Measurements from ENCODE around the gene TLR10.

Gene TLR10

DNA sequence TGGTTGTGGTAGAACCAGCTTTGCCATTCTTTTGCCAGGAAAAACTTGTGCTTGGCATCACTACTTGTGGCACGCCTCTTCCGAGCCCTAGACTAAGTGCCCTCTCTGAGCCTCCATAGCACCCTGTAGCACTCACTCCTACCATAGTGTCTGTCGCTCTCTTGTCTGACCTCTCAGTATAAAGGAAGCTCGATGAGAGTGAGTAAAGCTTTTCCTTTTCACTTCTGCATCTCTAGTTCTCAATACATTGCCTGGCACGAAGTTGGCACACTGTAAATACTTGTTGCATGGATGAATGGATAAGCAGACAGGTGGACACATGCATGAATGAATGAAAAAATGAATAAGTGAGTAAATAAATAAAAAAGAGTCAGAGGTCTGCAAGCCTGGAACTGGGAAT, 48.3 kb downstream of the TLR10 start:
- Histone ChIP-seq H4K20me1 (ENCODE audit: insufficient read depth, low read length, poor library complexity, severe bottlenecking) (no peaks in the 10 kb centered on the region), H3K9me2 (replicated peaks; ENCODE audit: low read depth, low read length) (no peaks in the 10 kb centered on the region), H2AFZ (ENCODE audit: low read length) (no peak overlapping the region), H3K4me2 (ENCODE audit: low read depth, low read length, poor library complexity, severe bottlenecking) (no peak overlapping the region), H3K4me3 (ENCODE audit: low read length, poor library complexity, severe bottlenecking) (no peak overlapping the region), H3K36me3 (ENCODE audit: insufficient read depth, low read length) (no peaks in the 10 kb centered on the region), H3K9me3 (ENCODE audit: insufficient read depth, low read depth, low read length) (no peaks in the 10 kb centered on the region), H3K79me2 (ENCODE audit: insufficient read depth, low read length) (no peaks in the 10 kb centered on the region), H3F3A (ENCODE audit: low read depth) (no peaks in the 10 kb centered on the region), H3K4me1 (ENCODE audit: insufficient read depth, low read length, poor library complexity, severe bottlenecking) (no peaks in the 10 kb centered on the region), H3K27me3 (ENCODE audit: insufficient read depth, low read length, poor library complexity, severe bottlenecking) (no peaks in the 10 kb centered on the region), H3K9ac (ENCODE audit: low read depth, low read length, poor library complexity, severe bottlenecking) (no peak overlapping the region)
- TF ChIP-seq, protein P1, sequence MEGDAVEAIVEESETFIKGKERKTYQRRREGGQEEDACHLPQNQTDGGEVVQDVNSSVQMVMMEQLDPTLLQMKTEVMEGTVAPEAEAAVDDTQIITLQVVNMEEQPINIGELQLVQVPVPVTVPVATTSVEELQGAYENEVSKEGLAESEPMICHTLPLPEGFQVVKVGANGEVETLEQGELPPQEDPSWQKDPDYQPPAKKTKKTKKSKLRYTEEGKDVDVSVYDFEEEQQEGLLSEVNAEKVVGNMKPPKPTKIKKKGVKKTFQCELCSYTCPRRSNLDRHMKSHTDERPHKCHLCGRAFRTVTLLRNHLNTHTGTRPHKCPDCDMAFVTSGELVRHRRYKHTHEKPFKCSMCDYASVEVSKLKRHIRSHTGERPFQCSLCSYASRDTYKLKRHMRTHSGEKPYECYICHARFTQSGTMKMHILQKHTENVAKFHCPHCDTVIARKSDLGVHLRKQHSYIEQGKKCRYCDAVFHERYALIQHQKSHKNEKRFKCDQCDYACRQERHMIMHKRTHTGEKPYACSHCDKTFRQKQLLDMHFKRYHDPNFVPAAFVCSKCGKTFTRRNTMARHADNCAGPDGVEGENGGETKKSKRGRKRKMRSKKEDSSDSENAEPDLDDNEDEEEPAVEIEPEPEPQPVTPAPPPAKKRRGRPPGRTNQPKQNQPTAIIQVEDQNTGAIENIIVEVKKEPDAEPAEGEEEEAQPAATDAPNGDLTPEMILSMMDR (conservative IDR thresholded peaks at IDR 0.05; ENCODE audit: low read length) = no peak
- no peak for TF ChIP-seq EZH2phosphoT487 (IDR thresholded peaks at IDR 0.05; ENCODE audit: borderline replicate concordance)

DNA sequence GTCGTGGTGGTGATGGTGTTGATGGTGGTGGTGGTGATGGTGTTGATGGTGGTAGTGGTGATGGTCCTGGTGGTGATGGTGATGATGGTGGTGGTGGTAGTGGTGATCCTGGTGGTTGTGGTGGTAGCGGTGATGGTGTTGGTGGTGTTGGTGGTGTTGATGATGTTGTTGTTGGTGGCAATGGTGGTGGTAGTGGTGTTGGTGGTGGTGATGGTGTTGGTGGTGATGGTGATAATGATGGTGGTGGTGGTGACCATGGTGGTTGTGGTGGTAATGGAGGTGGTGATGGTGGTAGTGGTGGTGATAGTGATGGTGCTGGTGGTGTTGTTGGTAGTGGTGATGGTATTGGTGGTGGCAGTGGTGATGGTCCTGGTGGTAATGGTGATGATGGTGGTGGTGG, 49.1 kb downstream of the TLR10 start:
- Histone ChIP-seq H3K4me2 (ENCODE audit: low read depth, low read length, poor library complexity, severe bottlenecking) (no peak overlapping the region), H3K27me3 (ENCODE audit: insufficient read depth, low read length, poor library complexity, severe bottlenecking) (no peaks in the 10 kb centered on the region)

DNA sequence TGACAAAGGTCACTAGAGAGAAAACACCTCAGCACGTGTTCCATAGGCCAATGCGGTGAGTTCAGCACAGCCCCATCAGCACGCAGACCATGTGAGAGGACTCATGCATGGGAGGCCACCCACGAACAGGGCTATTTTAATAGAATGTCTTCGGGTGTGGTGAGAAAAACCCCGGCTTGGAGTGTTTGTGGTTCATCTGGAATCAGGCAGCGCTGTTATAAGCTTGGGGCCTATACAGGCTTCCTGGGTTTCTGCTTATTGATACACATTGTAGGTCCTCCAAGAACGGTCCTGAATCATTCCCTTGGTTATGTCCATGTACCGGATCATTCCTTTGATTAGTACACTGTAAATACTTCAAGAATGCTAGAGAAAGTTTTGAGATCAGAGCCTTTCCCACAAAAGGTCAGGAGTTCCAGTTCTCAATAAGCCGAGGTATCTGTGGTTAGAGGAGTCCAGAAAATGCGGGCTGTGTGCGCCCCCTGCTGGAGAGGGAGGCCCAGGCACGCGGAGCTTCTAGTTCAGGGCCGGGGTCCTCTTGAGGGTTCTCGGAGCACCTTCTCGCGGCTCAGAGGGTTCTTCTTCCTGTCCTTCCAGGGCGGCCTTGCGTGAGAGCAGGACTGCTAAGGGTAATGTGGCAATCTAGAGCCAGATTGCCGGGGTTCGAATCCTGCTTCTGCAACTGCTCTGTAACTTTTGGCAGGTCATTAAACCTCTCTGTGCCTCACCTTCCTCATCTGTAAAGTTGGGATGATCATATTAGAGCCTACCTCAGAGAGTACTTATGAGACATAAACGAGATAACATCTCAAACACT, 51.8 kb downstream of the TLR10 start:
- Histone ChIP-seq H3K4me3 (ENCODE audit: low read length, poor library complexity, severe bottlenecking) (no peak overlapping the region), H3K4me2 (ENCODE audit: low read depth, low read length, poor library complexity, severe bottlenecking) (no peak overlapping the region), H3K36me3 (ENCODE audit: insufficient read depth, low read length) (no peaks in the 10 kb centered on the region), H3F3A (ENCODE audit: low read depth) (no peaks in the 10 kb centered on the region), H4K20me1 (ENCODE audit: insufficient read depth, low read length, poor library complexity, severe bottlenecking) (no peaks in the 10 kb centered on the region), H3K27me3 (ENCODE audit: insufficient read depth, low read length, poor library complexity, severe bottlenecking) (no peaks in the 10 kb centered on the region), H2AFZ (ENCODE audit: low read length) (peak overlapping the region; percentile 4; the same call in 1 of the 2 replicates), H3K79me2 (ENCODE audit: insufficient read depth, low read length) (no peaks in the 10 kb centered on the region), H3K4me1 (ENCODE audit: insufficient read depth, low read length, poor library complexity, severe bottlenecking) (no peaks in the 10 kb centered on the region), H3K9me3 (ENCODE audit: insufficient read depth, low read depth, low read length) (no peaks in the 10 kb centered on the region), H3K9me2 (replicated peaks; ENCODE audit: low read depth, low read length) (no peaks in the 10 kb centered on the region), H3K9ac (ENCODE audit: low read depth, low read length, poor library complexity, severe bottlenecking) (no peak overlapping the region)
- no peak for TF ChIP-seq EZH2phosphoT487 (IDR thresholded peaks at IDR 0.05; ENCODE audit: borderline replicate concordance)
- TF ChIP-seq, protein P1 (conservative IDR thresholded peaks at IDR 0.05; ENCODE audit: low read length) = peak; percentile 99

More for the DNA sequence above, 49.1 kb downstream of the TLR10 start:
- no peaks in the 10 kb centered on the region for H4K20me1 ChIP-seq (ENCODE audit: insufficient read depth, low read length, poor library complexity, severe bottlenecking)
- no peaks in the 10 kb centered on the region for H3K4me1 ChIP-seq (ENCODE audit: insufficient read depth, low read length, poor library complexity, severe bottlenecking)
- no peak overlapping the region for H3K9ac ChIP-seq (ENCODE audit: low read depth, low read length, poor library complexity, severe bottlenecking)
- TF ChIP-seq EZH2phosphoT487 (IDR thresholded peaks at IDR 0.05; ENCODE audit: borderline replicate concordance) = no peak
- TF ChIP-seq, protein P1 (conservative IDR thresholded peaks at IDR 0.05; ENCODE audit: low read length) = no peak
- H3K9me2 ChIP-seq (replicated peaks; ENCODE audit: low read depth, low read length) = no peaks in the 10 kb centered on the region
- H3F3A ChIP-seq (ENCODE audit: low read depth) = no peaks in the 10 kb centered on the region
- no peaks in the 10 kb centered on the region for H3K9me3 ChIP-seq (ENCODE audit: insufficient read depth, low read depth, low read length)
- H3K4me3 ChIP-seq (ENCODE audit: low read length, poor library complexity, severe bottlenecking) = no peak overlapping the region
- no peak overlapping the region for H2AFZ ChIP-seq (ENCODE audit: low read length)
- no peaks in the 10 kb centered on the region for H3K36me3 ChIP-seq (ENCODE audit: insufficient read depth, low read length)
- H3K79me2 ChIP-seq (ENCODE audit: insufficient read depth, low read length) = no peaks in the 10 kb centered on the region
